ENCODE results near the gene LRRC47.

Gene LRRC47

GRCh38 chr1:3838788-3839187 lies 42.5 kb upstream of the LRRC47 start:
- H3K27ac ChIP-seq (ENCODE audit: low read length): no peak overlapping the region
- no peak overlapping the region for H3K4me2 ChIP-seq (ENCODE audit: low read depth, low read length)
- H3K27me3 ChIP-seq (replicated peaks; ENCODE audit: insufficient read depth, low read length): no peaks in the 10 kb centered on the region
- no peaks in the 10 kb centered on the region for H3K4me1 ChIP-seq (ENCODE audit: low read length)
- H3K36me3 ChIP-seq (replicated peaks; ENCODE audit: insufficient read depth, low read length): no peaks in the 10 kb centered on the region
- H3K4me3 ChIP-seq (ENCODE audit: low read length): no peak overlapping the region
- DNase-seq: no peak
- no peaks in the 10 kb centered on the region for H4K20me1 ChIP-seq (ENCODE audit: insufficient read depth, low read length)
- no peaks in the 10 kb centered on the region for H3K9me2 ChIP-seq (replicated peaks; ENCODE audit: insufficient read depth, low read length)
- no peaks in the 10 kb centered on the region for H3F3A ChIP-seq (ENCODE audit: insufficient read depth, low read length)
- no peak overlapping the region for H2AFZ ChIP-seq (ENCODE audit: low read length)
- no peak overlapping the region for H3K9ac ChIP-seq (ENCODE audit: low read length)
- TF ChIP-seq EZH2phosphoT487 (IDR thresholded peaks at IDR 0.05; ENCODE audit: low read length) (no peak), CTCF (IDR thresholded peaks at IDR 0.05; ENCODE audit: low read length) (no peak), EZH2 (optimal IDR thresholded peaks at IDR 0.05; ENCODE audit: low read depth, low read length) (no peak)
- H3K9me3 ChIP-seq (replicated peaks; ENCODE audit: insufficient read depth, low read length): no peaks in the 10 kb centered on the region
- no peaks in the 10 kb centered on the region for H3K79me2 ChIP-seq (ENCODE audit: low read length)

- Histone ChIP-seq H3K36me3 (replicated peaks; ENCODE audit: insufficient read depth, low read length) (no peaks in the 10 kb centered on the region; the same call in 1 of the 2 replicates), H3K4me1 (ENCODE audit: low read length) (no peaks in the 10 kb centered on the region), H3K9me3 (replicated peaks; ENCODE audit: insufficient read depth, low read length) (no peaks in the 10 kb centered on the region), H3K4me2 (ENCODE audit: low read depth, low read length) (no peak overlapping the region), H3F3A (ENCODE audit: insufficient read depth, low read length) (no peaks in the 10 kb centered on the region), H3K9ac (ENCODE audit: low read length) (no peak overlapping the region), H3K4me3 (ENCODE audit: low read length) (no peak overlapping the region), H4K20me1 (ENCODE audit: insufficient read depth, low read length) (no peaks in the 10 kb centered on the region), H3K9me2 (replicated peaks; ENCODE audit: insufficient read depth, low read length) (no peaks in the 10 kb centered on the region), H3K27ac (ENCODE audit: low read length) (no peak overlapping the region), H2AFZ (ENCODE audit: low read length) (no peak overlapping the region), H3K79me2 (ENCODE audit: low read length) (no peaks in the 10 kb centered on the region), H3K27me3 (replicated peaks; ENCODE audit: insufficient read depth, low read length) (no peaks in the 10 kb centered on the region)
- no peak for TF ChIP-seq CTCF (IDR thresholded peaks at IDR 0.05; ENCODE audit: low read length)
- no peak for TF ChIP-seq EZH2phosphoT487 (IDR thresholded peaks at IDR 0.05; ENCODE audit: low read length)
- TF ChIP-seq EZH2 (optimal IDR thresholded peaks at IDR 0.05; ENCODE audit: low read depth, low read length): no peak
- no peak for DNase-seq
These were observed 41.4 kb upstream of the LRRC47 start for GRCh38 chr1:3837685-3838084.

GRCh38 chr1:3837200-3837599 lies 40.9 kb upstream of the LRRC47 start:
- H3F3A ChIP-seq (ENCODE audit: insufficient read depth, low read length): no peaks in the 10 kb centered on the region
- H3K9me3 ChIP-seq (replicated peaks; ENCODE audit: insufficient read depth, low read length): no peaks in the 10 kb centered on the region
- no peaks in the 10 kb centered on the region; the same call in 1 of the 2 replicates for H3K36me3 ChIP-seq (replicated peaks; ENCODE audit: insufficient read depth, low read length)
- no peak overlapping the region for H3K4me3 ChIP-seq (ENCODE audit: low read length)
- no peaks in the 10 kb centered on the region for H3K27me3 ChIP-seq (replicated peaks; ENCODE audit: insufficient read depth, low read length)
- no peak overlapping the region for H3K27ac ChIP-seq (ENCODE audit: low read length)
- TF ChIP-seq EZH2 (optimal IDR thresholded peaks at IDR 0.05; ENCODE audit: low read depth, low read length) (no peak), CTCF (IDR thresholded peaks at IDR 0.05; ENCODE audit: low read length) (no peak), EZH2phosphoT487 (IDR thresholded peaks at IDR 0.05; ENCODE audit: low read length) (no peak)
- H2AFZ ChIP-seq (ENCODE audit: low read length): no peak overlapping the region
- H3K9me2 ChIP-seq (replicated peaks; ENCODE audit: insufficient read depth, low read length): no peaks in the 10 kb centered on the region
- no peaks in the 10 kb centered on the region for H3K4me1 ChIP-seq (ENCODE audit: low read length)
- H3K4me2 ChIP-seq (ENCODE audit: low read depth, low read length): no peak overlapping the region
- no peak overlapping the region for H3K9ac ChIP-seq (ENCODE audit: low read length)
- no peaks in the 10 kb centered on the region for H3K79me2 ChIP-seq (ENCODE audit: low read length)
- no peaks in the 10 kb centered on the region for H4K20me1 ChIP-seq (ENCODE audit: insufficient read depth, low read length)
- no peak for DNase-seq
